ENCODE measurements around the gene SYNE4. TPM values are rescaled to one million over a fixed set of nuclear protein-coding genes. Genes with fewer than 3 reads are reported as not detected.

Gene SYNE4
- total RNA-seq, 4 donors from 2014 or later, result 1.2 to 9.0 (median 2.9) TPM; not detected in 1

- in situ Hi-C loops (cut with MboI; ENCODE audit: low pct_ligation_motif_present in 1 of 4, low pct_unique_long_range_greater_than_20kb in 1 of 4, low sequenced_read_pairs in 3 of 4), result loop anchor here in 1 of 4 donors (10.0 kb wide), 1 partner anchor 53 kb away; the partner anchor contains the start of genes THAP8 and WDR62
- no peak for DNase-seq
- H3K36me3 ChIP-seq, result no peaks in the 10 kb centered on the region
Measured at GRCh38 chr19:36001605-36002004, 7.0 kb downstream of the SYNE4 start.

GRCh38 chr19:35996777-35997176 is 11.8 kb downstream of the SYNE4 start:
- no peak overlapping the region for H3K4me3 ChIP-seq
- WGBS, 2 donors (ENCODE audit: low coverage in 1 of 2), result 89 to 90% methylated on average over 6 to 8 of the region's 8 CpGs
- H3K27ac ChIP-seq, result peak overlapping the region in 2 of 4 donors; percentile 91 to 92
- no peak for DNase-seq
- H3K9me3 ChIP-seq, result no peaks in the 10 kb centered on the region
- in situ Hi-C loops (cut with MboI; ENCODE audit: low pct_ligation_motif_present in 1 of 4, low pct_unique_long_range_greater_than_20kb in 1 of 4, low sequenced_read_pairs in 3 of 4) (no loop called here), intact Hi-C loops (cut with DNase I; ENCODE audit: low total_unique reads) (loop anchor here (5.0 kb wide), 1 partner anchor 56 kb away; the partner anchor contains the start of genes THAP8 and WDR62)
- H3K4me1 ChIP-seq, result peaks cover 20 to 35% (median 33%) of the 10 kb centered on the region in 4 donors
- H3K36me3 ChIP-seq, result no peaks in the 10 kb centered on the region
- H3K27me3 ChIP-seq, result no peaks in the 10 kb centered on the region
- TF ChIP-seq POLR2A (IDR thresholded peaks at IDR 0.05) (no peak), CTCF (IDR thresholded peaks at IDR 0.05) (no peak), EP300 (IDR thresholded peaks at IDR 0.05; ENCODE audit: low read depth) (no peak)

More at GRCh38 chr19:36001605-36002004, 7.0 kb downstream of the SYNE4 start:
- no peak for TF ChIP-seq EP300 (IDR thresholded peaks at IDR 0.05; ENCODE audit: low read depth)
- no peak for TF ChIP-seq CTCF (IDR thresholded peaks at IDR 0.05)
- TF ChIP-seq POLR2AphosphoS5 (IDR thresholded peaks at IDR 0.05), result no peak
- Histone ChIP-seq H3K27ac (no peak overlapping the region), H3K9me3 (no peaks in the 10 kb centered on the region), H3K27me3 (no peaks in the 10 kb centered on the region), H3K4me3 (no peak overlapping the region), H3K4me1 (peaks cover 9 to 23% (median 14%) of the 10 kb centered on the region in 4 donors)
- intact Hi-C loops (cut with DNase I; ENCODE audit: low total_unique reads), result no loop called here
- WGBS, 2 donors (ENCODE audit: low coverage in 1 of 2), result 95% methylated on average over 3 of the region's 3 CpGs; no CpG with 5 or more reads in 1 of the 2 donors

- Histone ChIP-seq H3K9me3 (no peaks in the 10 kb centered on the region), H3K4me1 (peaks cover 20 to 35% (median 33%) of the 10 kb centered on the region in 4 donors), H3K4me3 (peak within 1 kb of the TSS; percentile 72 to 84 (median 80)), H3K36me3 (no peaks in the 10 kb centered on the region), H3K27me3 (no peaks in the 10 kb centered on the region), H3K27ac (peak within 1 kb of the TSS; percentile 88 to 92 (median 90))
- WGBS, 2 donors (ENCODE audit: low coverage in 1 of 2), result 0% methylated on average over 43 of the region's 97 CpGs; no CpG with 5 or more reads in 1 of the 2 donors
- peak; percentile 86 to 95 (median 92) for TF ChIP-seq POLR2AphosphoS5 (IDR thresholded peaks at IDR 0.05)
- no peak for TF ChIP-seq EP300 (IDR thresholded peaks at IDR 0.05; ENCODE audit: low read depth)
- TF ChIP-seq POLR2A (IDR thresholded peaks at IDR 0.05), result peak; percentile 88
- peak; percentile 98 for DNase-seq
- intact Hi-C loops (cut with DNase I; ENCODE audit: low total_unique reads), result loop anchor here (5.0 kb wide), 1 partner anchor 57 kb away; the partner anchor contains the start of genes THAP8 and WDR62
- in situ Hi-C loops (cut with MboI; ENCODE audit: low pct_ligation_motif_present in 1 of 4, low pct_unique_long_range_greater_than_20kb in 1 of 4, low sequenced_read_pairs in 3 of 4), result no loop called here
Measured at GRCh38 chr19:35995048-35995993, 13.3 kb downstream of the SYNE4 start, which contains the start of gene SDHAF1. Gene SDHAF1 (plus strand): TSS chr19:35995188. CDS start chr19:35995275, 87 bp downstream.

GRCh38 chr19:35993923-35994598 is 14.6 kb downstream of the SYNE4 start:
- Histone ChIP-seq H3K27me3 (peaks cover under 1% of the 10 kb centered on the region), H3K4me3 (peak overlapping the region; percentile 49 to 84 (median 80)), H3K9me3 (no peaks in the 10 kb centered on the region), H3K36me3 (no peaks in the 10 kb centered on the region), H3K4me1 (peaks cover 16 to 30% (median 24%) of the 10 kb centered on the region in 4 donors), H3K27ac (peak overlapping the region; percentile 88 to 92 (median 90))
- WGBS, 2 donors (ENCODE audit: low coverage in 1 of 2), result 62% methylated on average over 49 of the region's 49 CpGs; no CpG with 5 or more reads in 1 of the 2 donors
- in situ Hi-C loops (cut with MboI; ENCODE audit: low pct_ligation_motif_present in 1 of 4, low pct_unique_long_range_greater_than_20kb in 1 of 4, low sequenced_read_pairs in 3 of 4), result no loop called here
- TF ChIP-seq POLR2AphosphoS5 (IDR thresholded peaks at IDR 0.05) (no peak), POLR2A (IDR thresholded peaks at IDR 0.05) (no peak), EP300 (IDR thresholded peaks at IDR 0.05; ENCODE audit: low read depth) (no peak), CTCF (IDR thresholded peaks at IDR 0.05) (peak in 1 of 5 experiments; percentile 12)
- peak; percentile 38 for DNase-seq
- intact Hi-C loops (cut with DNase I; ENCODE audit: low total_unique reads), result no loop called here
